A549 (cell line): ENCODE measurements around the gene CDC42EP5. TPM values are rescaled to one million over a fixed set of nuclear protein-coding genes. Genes with fewer than 3 reads are reported as not detected.

Source experiments
- ATAC-seq, 2 experiments: fragments of 200-7000 bp in 1 of 2; fragments of >200 bp in 1 of 2; cut with Nextera tagmentation in 1 of 2; cut with Tn5 transposase in 1 of 2; 3 replicates each; pipeline versions ENCODE4 v1.8.0 to v1.9.1; 2018 to 2020; ENCODE audit warnings: mild to moderate bottlenecking in 1 of 2, moderate library complexity in 1 of 2
- CTCF ChIA-PET: fragments of 300-600 bp; sonication (Branson Sonifier 250); formaldehyde crosslinking; extraction: SDS; loops from one replicate; lab custom pipeline; 2021; ENCODE audit warnings: antibody characterized with exemption, inconsistent platforms; lab: Yijun Ruan, JAX
- POLR2A ChIA-PET: fragments of 350-600 bp; formaldehyde crosslinking; extraction: SDS; loops from one replicate; lab custom pipeline; 2021; ENCODE audit warnings: antibody characterized with exemption, inconsistent platforms; lab: Yijun Ruan, JAX
- DNase-seq, 2 experiments: peaks; one replicate each; pipeline versions ENCODE4 v3.0.0 to v3.0.0-alpha.2; 2011 to 2016; ENCODE audit warnings: low read depth in 1 of 2, low spot score in 1 of 2
- FAIRE-seq: peaks from 2 replicates; lab custom pipeline; 2011; peaks lifted over from hg19 to GRCh38; lab: Jason Lieb, UNC
- H3K27ac ChIP-seq, 2 experiments: fragments of >200 bp; sonication (Bioruptor Twin); formaldehyde crosslinking; 3 replicates each; pipeline ENCODE4 v1.5.1; 2016 to 2017
- H3K4me1 ChIP-seq: fragments of >200 bp; sonication (Bioruptor Twin); formaldehyde crosslinking; 3 replicates; pipeline ENCODE4 v1.6.1; 2016
- H3K4me2 ChIP-seq: fragments of >200 bp; sonication (Bioruptor Twin); formaldehyde crosslinking; 3 replicates; pipeline ENCODE4 v1.6.1; 2016
- H3K4me3 ChIP-seq: fragments of >200 bp; sonication (Bioruptor Twin); formaldehyde crosslinking; 3 replicates; pipeline ENCODE4 v1.5.1; 2016
- H3K9me3 ChIP-seq: fragments of >200 bp; sonication (Bioruptor Twin); formaldehyde crosslinking; 3 replicates; pipeline ENCODE4 v1.6.1; 2016
- BCL3 ChIP-seq: fragments of >200 bp; sonication (Bioruptor Twin); formaldehyde crosslinking; IDR thresholded peaks from 3 replicates; pipeline ENCODE4 v1.6.1; 2016
- CEBPB ChIP-seq, 2 experiments: fragments of >200 bp in 1 of 2; sonication (Bioruptor Twin) in 1 of 2; formaldehyde crosslinking in 1 of 2; IDR thresholded peaks; 2 replicates each; pipeline ENCODE4 v1.6.1; 2012 to 2016
- EHF ChIP-seq: fragments of 250-450 bp; sonication (Bioruptor Pico); IDR thresholded peaks from 2 replicates; pipeline ENCODE4 v1.5.0; 2020; ENCODE audit warnings: mild to moderate bottlenecking
- EHMT2 ChIP-seq: fragments of 200-600 bp; sonication (generic); IDR thresholded peaks from 2 replicates; pipeline ENCODE4 v1.6.1; 2016; ENCODE audit warnings: antibody characterized with exemption, low read depth, mild to moderate bottlenecking, moderate library complexity
- EP300 ChIP-seq, 2 experiments: fragments of >200 bp; sonication (Bioruptor Twin); formaldehyde crosslinking; IDR thresholded peaks; 2 replicates in 1 of 2; 3 replicates in 1 of 2; pipeline ENCODE4 v1.6.1; 2016 to 2017
- ESRRA ChIP-seq: fragments of 150-350 bp; IDR thresholded peaks from 2 replicates; pipeline ENCODE4 v1.6.1; 2014; ENCODE audit warnings: mild to moderate bottlenecking, low read length, borderline replicate concordance
- FOSB ChIP-seq: fragments of 250-450 bp; sonication (Bioruptor Pico); IDR thresholded peaks from 2 replicates; pipeline ENCODE4 v1.5.0; 2020; ENCODE audit warnings: mild to moderate bottlenecking, moderate library complexity
- FOXS1 ChIP-seq: fragments of 250-450 bp; sonication (Bioruptor Pico); IDR thresholded peaks from 2 replicates; pipeline ENCODE4 v1.5.0; 2020; ENCODE audit warnings: mild to moderate bottlenecking, moderate library complexity
- GATA3 ChIP-seq: IDR thresholded peaks from 2 replicates; pipeline ENCODE4 v1.6.1; 2012; ENCODE audit warnings: borderline replicate concordance
- HEYL ChIP-seq: fragments of 250-450 bp; sonication (Bioruptor Pico); IDR thresholded peaks from 2 replicates; pipeline ENCODE4 v1.8.0; 2021; ENCODE audit warnings: mild to moderate bottlenecking, moderate library complexity
- HOXB13 ChIP-seq: fragments of 250-450 bp; sonication (Bioruptor Pico); IDR thresholded peaks from 2 replicates; pipeline ENCODE4 v1.5.0; 2020; ENCODE audit warnings: low read depth, mild to moderate bottlenecking, moderate library complexity
- HOXB5 ChIP-seq: fragments of 250-450 bp; sonication (Bioruptor Pico); IDR thresholded peaks from 2 replicates; pipeline ENCODE4 v1.5.0; 2020; ENCODE audit warnings: mild to moderate bottlenecking, moderate library complexity
- KDM1A ChIP-seq: fragments of 200-600 bp; sonication (generic); IDR thresholded peaks from 2 replicates; pipeline ENCODE4 v1.6.1; 2016; ENCODE audit warnings: low read depth, mild to moderate bottlenecking
- NR3C1 ChIP-seq: fragments of >200 bp; sonication (Bioruptor Twin); formaldehyde crosslinking; IDR thresholded peaks from 3 replicates; pipeline ENCODE4 v1.6.1; 2017
- PBX3 ChIP-seq: IDR thresholded peaks from 2 replicates; pipeline ENCODE4 v1.6.1; 2012
- PHF8 ChIP-seq: fragments of 200-600 bp; sonication (generic); IDR thresholded peaks from 2 replicates; pipeline ENCODE4 v1.6.1; 2016; ENCODE audit warnings: low read depth, mild to moderate bottlenecking, antibody characterized with exemption, moderate library complexity, borderline replicate concordance
- RCOR1 ChIP-seq: fragments of 150-350 bp; IDR thresholded peaks from 2 replicates; pipeline ENCODE4 v1.6.1; 2014; ENCODE audit warnings: antibody characterized with exemption, low read length, low read depth
- RNF2 ChIP-seq: fragments of 200-600 bp; sonication (generic); IDR thresholded peaks from 2 replicates; pipeline ENCODE4 v1.6.1; 2016; ENCODE audit warnings: low read depth, mild to moderate bottlenecking, antibody characterized with exemption, moderate library complexity, borderline replicate concordance
- SREBF2 ChIP-seq: fragments of 450-650 bp; IDR thresholded peaks from 2 replicates; pipeline ENCODE4 v1.6.1; 2014; ENCODE audit warnings: mild to moderate bottlenecking, moderate library complexity
- TFCP2L1 ChIP-seq: fragments of 250-450 bp; sonication (Bioruptor Pico); IDR thresholded peaks from 2 replicates; pipeline ENCODE4 v1.5.0; 2021; ENCODE audit warnings: mild to moderate bottlenecking
- ZFP36 ChIP-seq: fragments of 450-650 bp; IDR thresholded peaks from 2 replicates; pipeline ENCODE4 v1.6.1; 2014; ENCODE audit warnings: borderline replicate concordance; ENCODE audit not compliant: partially characterized antibody
- ZSCAN20 ChIP-seq: fragments of 250-450 bp; sonication (Bioruptor Pico); IDR thresholded peaks from 2 replicates; pipeline ENCODE4 v1.8.0; 2022; ENCODE audit warnings: mild to moderate bottlenecking, moderate library complexity
- WGBS: methylation state at CpG from one replicate; pipeline ENCODE4 v1.1.6; 2017; ENCODE audit errors: missing lambda C conversion rate; 5-methylcytosine and 5-hydroxymethylcytosine counted together
- polyA plus RNA-seq, 4 experiments: library from polyadenylated mRNA; depleted of rRNA in 3 of 4; stranded (reverse); fragments of >200 nt; fragmentation: RNase III in 1 of 4; extraction: RNeasy Plus Mini Kit Qiagen cat#74134 plus additional on column Dnase treatment in 1 of 4; gene quantifications; 2 replicates in 3 of 4; 3 replicates in 1 of 4; pipeline ENCODE4 v1.2.3, GENCODE V29; 2011 to 2017
- TF ChIP-seq, protein P1 (sequence below): IDR thresholded peaks from 2 replicates; pipeline ENCODE4 v1.6.1; 2012
- TF ChIP-seq, protein P2 (sequence below): fragments of 450-650 bp; IDR thresholded peaks from 2 replicates; pipeline ENCODE4 v1.6.1; 2014; ENCODE audit warnings: antibody characterized with exemption
- TF ChIP-seq, protein P3 (sequence below): fragments of 250-450 bp; sonication (Bioruptor Pico); IDR thresholded peaks from 2 replicates; pipeline ENCODE4 v1.5.0; 2020; ENCODE audit warnings: low read depth, mild to moderate bottlenecking, moderate library complexity
- TF ChIP-seq, protein P4 (sequence below): fragments of >200 bp; sonication (Bioruptor Twin); formaldehyde crosslinking; IDR thresholded peaks from 3 replicates; pipeline ENCODE4 v1.5.1; 2016

Gene CDC42EP5
- polyA plus RNA-seq, 2 of the 4 experiments (the other 2 are of a cell fraction), result not detected

DNA sequence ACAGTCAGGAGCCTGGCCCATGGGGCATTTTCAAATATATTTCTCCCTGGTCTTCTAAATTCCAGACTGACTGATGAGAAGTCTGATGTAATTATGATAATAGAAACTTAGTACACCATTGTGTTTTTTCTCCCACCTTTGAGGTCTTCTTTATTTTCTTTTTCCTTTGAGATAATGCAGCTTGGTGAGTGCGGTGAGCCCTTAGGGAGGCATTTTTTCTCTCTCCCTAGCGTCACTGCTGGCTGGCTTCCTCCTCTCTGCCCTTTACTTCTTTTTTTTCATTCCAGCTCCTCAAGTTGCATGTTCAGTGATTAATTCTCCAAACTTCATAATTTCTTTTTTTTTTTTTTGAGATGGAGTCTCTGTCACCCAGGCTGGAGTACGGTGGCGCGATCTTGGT, 12.8 kb upstream of the CDC42EP5 start:
- FAIRE-seq, result no peak
- Histone ChIP-seq H3K9me3 (no peaks in the 10 kb centered on the region), H3K4me2 (no peak overlapping the region), H3K27ac (no peak overlapping the region), H3K4me1 (no peaks in the 10 kb centered on the region), H3K4me3 (no peak overlapping the region)
- CTCF ChIA-PET, result interaction anchor here (0.6 to 1.3 kb wide), 3 partner anchors 164 to 236 kb away, joined by 3 to 4 read pairs (median 3); no protein-coding TSS in a partner anchor
- no peak for ATAC-seq
- POLR2A ChIA-PET, result interaction anchor here (0.7 kb wide), 1 partner anchor 70 kb away, joined by 15 read pairs; no protein-coding TSS in a partner anchor
- no peak for DNase-seq
- WGBS, result 68% methylated on average over 5 of the region's 5 CpGs
- TF ChIP-seq TFCP2L1 (no peak), HOXB5 (no peak), CEBPB (IDR thresholded peaks at IDR 0.05) (no peak), ZFP36 (no peak), PBX3 (no peak), NR3C1 (no peak), RNF2 (no peak), ZSCAN20 (CRISPR knock-in tag) (no peak), SREBF2 (no peak), FOXS1 (CRISPR knock-in tag) (no peak), PHF8 (no peak), BCL3 (no peak), HOXB13 (no peak), EHF (no peak)
- TF ChIP-seq, protein P1, sequence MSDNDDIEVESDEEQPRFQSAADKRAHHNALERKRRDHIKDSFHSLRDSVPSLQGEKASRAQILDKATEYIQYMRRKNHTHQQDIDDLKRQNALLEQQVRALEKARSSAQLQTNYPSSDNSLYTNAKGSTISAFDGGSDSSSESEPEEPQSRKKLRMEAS, result no peak
- TF ChIP-seq, protein P2, sequence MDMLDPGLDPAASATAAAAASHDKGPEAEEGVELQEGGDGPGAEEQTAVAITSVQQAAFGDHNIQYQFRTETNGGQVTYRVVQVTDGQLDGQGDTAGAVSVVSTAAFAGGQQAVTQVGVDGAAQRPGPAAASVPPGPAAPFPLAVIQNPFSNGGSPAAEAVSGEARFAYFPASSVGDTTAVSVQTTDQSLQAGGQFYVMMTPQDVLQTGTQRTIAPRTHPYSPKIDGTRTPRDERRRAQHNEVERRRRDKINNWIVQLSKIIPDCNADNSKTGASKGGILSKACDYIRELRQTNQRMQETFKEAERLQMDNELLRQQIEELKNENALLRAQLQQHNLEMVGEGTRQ, result no peak
- TF ChIP-seq, protein P3, sequence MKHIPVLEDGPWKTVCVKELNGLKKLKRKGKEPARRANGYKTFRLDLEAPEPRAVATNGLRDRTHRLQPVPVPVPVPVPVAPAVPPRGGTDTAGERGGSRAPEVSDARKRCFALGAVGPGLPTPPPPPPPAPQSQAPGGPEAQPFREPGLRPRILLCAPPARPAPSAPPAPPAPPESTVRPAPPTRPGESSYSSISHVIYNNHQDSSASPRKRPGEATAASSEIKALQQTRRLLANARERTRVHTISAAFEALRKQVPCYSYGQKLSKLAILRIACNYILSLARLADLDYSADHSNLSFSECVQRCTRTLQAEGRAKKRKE, result no peak

- no peak overlapping the region for H3K4me3 ChIP-seq
- 0 out of 6 replicates have a peak, but pooled peaks of 1 of the 2 experiments have one; percentile 25 for ATAC-seq
- H3K27ac ChIP-seq, result no peak overlapping the region
- TF ChIP-seq ESRRA, result no peak
- TF ChIP-seq, protein P4, sequence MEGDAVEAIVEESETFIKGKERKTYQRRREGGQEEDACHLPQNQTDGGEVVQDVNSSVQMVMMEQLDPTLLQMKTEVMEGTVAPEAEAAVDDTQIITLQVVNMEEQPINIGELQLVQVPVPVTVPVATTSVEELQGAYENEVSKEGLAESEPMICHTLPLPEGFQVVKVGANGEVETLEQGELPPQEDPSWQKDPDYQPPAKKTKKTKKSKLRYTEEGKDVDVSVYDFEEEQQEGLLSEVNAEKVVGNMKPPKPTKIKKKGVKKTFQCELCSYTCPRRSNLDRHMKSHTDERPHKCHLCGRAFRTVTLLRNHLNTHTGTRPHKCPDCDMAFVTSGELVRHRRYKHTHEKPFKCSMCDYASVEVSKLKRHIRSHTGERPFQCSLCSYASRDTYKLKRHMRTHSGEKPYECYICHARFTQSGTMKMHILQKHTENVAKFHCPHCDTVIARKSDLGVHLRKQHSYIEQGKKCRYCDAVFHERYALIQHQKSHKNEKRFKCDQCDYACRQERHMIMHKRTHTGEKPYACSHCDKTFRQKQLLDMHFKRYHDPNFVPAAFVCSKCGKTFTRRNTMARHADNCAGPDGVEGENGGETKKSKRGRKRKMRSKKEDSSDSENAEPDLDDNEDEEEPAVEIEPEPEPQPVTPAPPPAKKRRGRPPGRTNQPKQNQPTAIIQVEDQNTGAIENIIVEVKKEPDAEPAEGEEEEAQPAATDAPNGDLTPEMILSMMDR, result no peak
- no peak for TF ChIP-seq GATA3
- no peak for TF ChIP-seq EP300 (IDR thresholded peaks at IDR 0.05)
- TF ChIP-seq EHMT2, result no peak
- TF ChIP-seq FOSB (CRISPR knock-in tag), result no peak
- no peak for TF ChIP-seq KDM1A
- TF ChIP-seq PBX3, result no peak
- TF ChIP-seq HEYL (CRISPR knock-in tag), result no peak
- TF ChIP-seq RCOR1, result no peak
- TF ChIP-seq, protein P1, result no peak
- TF ChIP-seq, all 56 proteins: peak for 0
- FAIRE-seq (no peak), DNase-seq (no peak)
- 34% methylated on average over 10 of the region's 10 CpGs for WGBS
- POLR2A ChIA-PET, result no interaction called here
- CTCF ChIA-PET, result interaction anchor here (0.7 kb wide), 1 partner anchor 203 kb away, joined by 4 read pairs; no protein-coding TSS in a partner anchor
- H3K4me1 ChIP-seq, result no peaks in the 10 kb centered on the region
- H3K4me2 ChIP-seq, result no peak overlapping the region
- H3K9me3 ChIP-seq, result no peaks in the 10 kb centered on the region
Observed at GRCh38 chr19:54484451-54484850, 11.4 kb upstream of the CDC42EP5 start.
